Measurements from ENCODE around the gene METTL2A. TPM values are rescaled to one million over a fixed set of nuclear protein-coding genes. Genes with fewer than 3 reads are reported as not detected.
"Not testable (repeated sequence)": the region's sequence is repeated elsewhere in the genome, so short reads cannot be mapped to it uniquely, and the experiment has no call there.

The METTL2A gene
- total RNA-seq, result 31.9 and 32.3 TPM in 2 replicates

- peak within 1 kb of the TSS; percentile 89 for H3K27ac Mint-ChIP-seq
- intact Hi-C loops (cut with micrococcal nuclease), result loop anchor here (5.0 kb wide), 1 partner anchor 53 kb away; the partner anchor contains the start of gene TLK2
- peak within 1 kb of the TSS; percentile 96 for H3K4me3 Mint-ChIP-seq (ENCODE audit: low read depth)
- not testable (repeated sequence) for H3K9me3 Mint-ChIP-seq; H3K27me3 Mint-ChIP-seq (ENCODE audit: low read depth)
- peaks cover 17% of the 10 kb centered on the region for H3K4me1 Mint-ChIP-seq (ENCODE audit: low read depth)
- H3K36me3 Mint-ChIP-seq (ENCODE audit: low read depth), result peaks cover 23% of the 10 kb centered on the region
- DNase-seq (ENCODE audit: low spot score), result peak; percentile 88
These were observed at the start of gene METTL2A for GRCh38 chr17:62423647-62424461. Gene METTL2A, plus strand, starts transcription at chr17:62423897. Its CDS starts 6 bp downstream, at chr17:62423903.

GRCh38 chr17:62380253-62380652 lies 43.4 kb upstream of the METTL2A start, which contains the start of gene EFCAB3:
Gene EFCAB3, plus strand, starts transcription at chr17:62380553. Its CDS starts 2,427 bp downstream, at chr17:62382980.
- peaks cover 21% of the 10 kb centered on the region for H3K27me3 Mint-ChIP-seq (ENCODE audit: low read depth)
- no peak for DNase-seq (ENCODE audit: low spot score)
- H3K27ac Mint-ChIP-seq, result no peak within 1 kb of the TSS
- intact Hi-C loops (cut with micrococcal nuclease), result no loop called here
- no peaks in the 10 kb centered on the region for H3K4me1 Mint-ChIP-seq (ENCODE audit: low read depth)
- no peak within 1 kb of the TSS for H3K4me3 Mint-ChIP-seq (ENCODE audit: low read depth)
- no peaks in the 10 kb centered on the region for H3K36me3 Mint-ChIP-seq (ENCODE audit: low read depth)
- no peaks in the 10 kb centered on the region for H3K9me3 Mint-ChIP-seq

- Mint-ChIP-seq H3K9me3 (no peaks in the 10 kb centered on the region), H3K4me1 (ENCODE audit: low read depth) (no peaks in the 10 kb centered on the region), H3K36me3 (ENCODE audit: low read depth) (no peaks in the 10 kb centered on the region), H3K27me3 (ENCODE audit: low read depth) (peaks cover 15% of the 10 kb centered on the region), H3K27ac (no peak overlapping the region), H3K4me3 (ENCODE audit: low read depth) (no peak overlapping the region)
- intact Hi-C loops (cut with micrococcal nuclease), result no loop called here
- DNase-seq (ENCODE audit: low spot score), result no peak
These were observed 42.1 kb upstream of the METTL2A start for GRCh38 chr17:62381561-62381960.

- H3K27ac Mint-ChIP-seq, result no peak overlapping the region
- intact Hi-C loops (cut with micrococcal nuclease), result no loop called here
- H3K4me3 Mint-ChIP-seq (ENCODE audit: low read depth), result no peak overlapping the region
- H3K4me1 Mint-ChIP-seq (ENCODE audit: low read depth), result no peaks in the 10 kb centered on the region
- no peaks in the 10 kb centered on the region for H3K9me3 Mint-ChIP-seq
- no peaks in the 10 kb centered on the region for H3K36me3 Mint-ChIP-seq (ENCODE audit: low read depth)
- peaks cover 17% of the 10 kb centered on the region for H3K27me3 Mint-ChIP-seq (ENCODE audit: low read depth)
- no peak for DNase-seq (ENCODE audit: low spot score)
These were observed 34.8 kb upstream of the METTL2A start for GRCh38 chr17:62388856-62389255.

GRCh38 chr17:62392908-62393307 lies 30.8 kb upstream of the METTL2A start:
- no peaks in the 10 kb centered on the region for H3K4me1 Mint-ChIP-seq (ENCODE audit: low read depth)
- no peak for DNase-seq (ENCODE audit: low spot score)
- H3K4me3 Mint-ChIP-seq (ENCODE audit: low read depth), result no peak overlapping the region

GRCh38 chr17:62398891-62399290 lies 24.8 kb upstream of the METTL2A start:
- Mint-ChIP-seq H3K4me1 (ENCODE audit: low read depth) (no peaks in the 10 kb centered on the region), H3K27me3 (ENCODE audit: low read depth) (peaks cover 12% of the 10 kb centered on the region), H3K27ac (no peak overlapping the region), H3K9me3 (no peaks in the 10 kb centered on the region), H3K36me3 (ENCODE audit: low read depth) (no peaks in the 10 kb centered on the region), H3K4me3 (ENCODE audit: low read depth) (no peak overlapping the region)
- no peak for DNase-seq (ENCODE audit: low spot score)
- intact Hi-C loops (cut with micrococcal nuclease), result no loop called here

More at GRCh38 chr17:62392908-62393307, 30.8 kb upstream of the METTL2A start:
- Mint-ChIP-seq H3K27me3 (ENCODE audit: low read depth) (peaks cover 14% of the 10 kb centered on the region), H3K9me3 (no peaks in the 10 kb centered on the region), H3K36me3 (ENCODE audit: low read depth) (no peaks in the 10 kb centered on the region), H3K27ac (no peak overlapping the region)
- intact Hi-C loops (cut with micrococcal nuclease), result no loop called here

GRCh38 chr17:62405451-62405850 lies 18.2 kb upstream of the METTL2A start:
- Mint-ChIP-seq H3K27ac (no peak overlapping the region), H3K4me3 (ENCODE audit: low read depth) (no peak overlapping the region), H3K4me1 (ENCODE audit: low read depth) (no peaks in the 10 kb centered on the region), H3K27me3 (ENCODE audit: low read depth) (peaks cover 12% of the 10 kb centered on the region), H3K36me3 (ENCODE audit: low read depth) (no peaks in the 10 kb centered on the region), H3K9me3 (no peaks in the 10 kb centered on the region)
- DNase-seq (ENCODE audit: low spot score), result no peak
- intact Hi-C loops (cut with micrococcal nuclease), result no loop called here

- H3K27me3 Mint-ChIP-seq (ENCODE audit: low read depth), result peaks cover 15% of the 10 kb centered on the region
- intact Hi-C loops (cut with micrococcal nuclease); H3K4me1 Mint-ChIP-seq (ENCODE audit: low read depth); H3K4me3 Mint-ChIP-seq (ENCODE audit: low read depth); H3K36me3 Mint-ChIP-seq (ENCODE audit: low read depth); DNase-seq (ENCODE audit: low spot score); H3K27ac Mint-ChIP-seq; H3K9me3 Mint-ChIP-seq: not testable (repeated sequence)
These were observed 10.6 kb upstream of the METTL2A start for GRCh38 chr17:62413090-62413489.

- intact Hi-C loops (cut with micrococcal nuclease); H3K4me3 Mint-ChIP-seq (ENCODE audit: low read depth); DNase-seq (ENCODE audit: low spot score); H3K9me3 Mint-ChIP-seq; H3K27me3 Mint-ChIP-seq (ENCODE audit: low read depth); H3K27ac Mint-ChIP-seq: not testable (repeated sequence)
- peaks cover 33% of the 10 kb centered on the region for H3K36me3 Mint-ChIP-seq (ENCODE audit: low read depth)
- H3K4me1 Mint-ChIP-seq (ENCODE audit: low read depth), result peaks cover 17% of the 10 kb centered on the region
These were observed 2.5 kb downstream of the METTL2A start for GRCh38 chr17:62426214-62426613.

- H3K27me3 Mint-ChIP-seq (ENCODE audit: low read depth); H3K27ac Mint-ChIP-seq; DNase-seq (ENCODE audit: low spot score); intact Hi-C loops (cut with micrococcal nuclease); H3K4me3 Mint-ChIP-seq (ENCODE audit: low read depth); H3K4me1 Mint-ChIP-seq (ENCODE audit: low read depth); H3K9me3 Mint-ChIP-seq: not testable (repeated sequence)
- peaks cover 27% of the 10 kb centered on the region for H3K36me3 Mint-ChIP-seq (ENCODE audit: low read depth)
These were observed 11.6 kb downstream of the METTL2A start for GRCh38 chr17:62435251-62435650.

GRCh38 chr17:62441181-62441580 lies 17.5 kb downstream of the METTL2A start:
- H3K4me3 Mint-ChIP-seq (ENCODE audit: low read depth); H3K27me3 Mint-ChIP-seq (ENCODE audit: low read depth); DNase-seq (ENCODE audit: low spot score); H3K27ac Mint-ChIP-seq; H3K4me1 Mint-ChIP-seq (ENCODE audit: low read depth); intact Hi-C loops (cut with micrococcal nuclease); H3K9me3 Mint-ChIP-seq: not testable (repeated sequence)
- H3K36me3 Mint-ChIP-seq (ENCODE audit: low read depth), result peaks cover 29% of the 10 kb centered on the region

- Mint-ChIP-seq H3K9me3 (no peaks in the 10 kb centered on the region), H3K27me3 (ENCODE audit: low read depth) (no peaks in the 10 kb centered on the region), H3K27ac (no peak overlapping the region), H3K4me3 (ENCODE audit: low read depth) (no peak overlapping the region), H3K4me1 (ENCODE audit: low read depth) (no peaks in the 10 kb centered on the region), H3K36me3 (ENCODE audit: low read depth) (peaks cover 40% of the 10 kb centered on the region)
- no peak for DNase-seq (ENCODE audit: low spot score)
- intact Hi-C loops (cut with micrococcal nuclease), result no loop called here
These were observed 20.4 kb downstream of the METTL2A start for GRCh38 chr17:62444063-62444462.

GRCh38 chr17:62445791-62446190 lies 22.1 kb downstream of the METTL2A start:
- H3K27me3 Mint-ChIP-seq (ENCODE audit: low read depth); intact Hi-C loops (cut with micrococcal nuclease); H3K27ac Mint-ChIP-seq; DNase-seq (ENCODE audit: low spot score); H3K9me3 Mint-ChIP-seq; H3K4me1 Mint-ChIP-seq (ENCODE audit: low read depth); H3K4me3 Mint-ChIP-seq (ENCODE audit: low read depth): not testable (repeated sequence)
- H3K36me3 Mint-ChIP-seq (ENCODE audit: low read depth), result peaks cover 38% of the 10 kb centered on the region

Data from activated T-helper 2 cell treated with anti-CD3 and anti-CD28 coated beads, Interferon-gamma antibody, Interleukin-2, Interleukin-4, amounts not matched to agents 10 μg/mL and 5 μg/mL and 100 μg/mL, durations not matched to agents 14 hours and 24 hours and 36 hours (primary cell).